ENCODE measurements around the gene VAMP5. TPM values are rescaled to one million over a fixed set of nuclear protein-coding genes. Genes with fewer than 3 reads are reported as not detected.

VAMP5 gene
- total and polyA plus RNA-seq, 9 of the 15 experiments (the other 6 are each of a cell fraction or from before 2014, with no cell fraction given), result 0.54 to 1.9 (median 1.5) TPM; not detected in 2

- WGBS (ENCODE audit: insufficient coverage, low coverage, missing lambda C conversion rate), result 91% methylated on average over 3 of the region's 3 CpGs
- no TSS peak for BruUV-seq (replicated peaks)
- H3K9ac ChIP-seq (ENCODE audit: insufficient read depth in 1 of 2, low read depth in 2 of 2, low read length in 2 of 2), result no peak overlapping the region
- peaks cover 3% of the 10 kb centered on the region for H3K9me1 ChIP-seq (ENCODE audit: control insufficient read depth, insufficient read depth, low read length)
- no peaks in the 10 kb centered on the region for H3K27me3 ChIP-seq (ENCODE audit: control insufficient read depth in 2 of 2, insufficient read depth in 2 of 2, low read length in 2 of 2)
- H3K27ac ChIP-seq (ENCODE audit: extremely low read depth, low read depth, low read length), result no peak overlapping the region
- H2AFZ ChIP-seq (ENCODE audit: low read depth, low read length), result no peak overlapping the region
- no peaks in the 10 kb centered on the region for H4K20me1 ChIP-seq (replicated peaks; ENCODE audit: control insufficient read depth, insufficient read depth, low read length)
- in situ Hi-C loops (cut with MboI) (loop anchor here (5.0 kb wide), 1 partner anchor 138 kb away; the partner anchor contains the start of gene SH2D6), intact Hi-C loops (cut with micrococcal nuclease) (loop anchor here (5.0 kb wide), 1 partner anchor 228 kb away; the partner anchor contains the start of gene TGOLN2)
- CTCF ChIA-PET (ENCODE audit: low intra/inter-chr PET ratio), result no interaction called here
- TF ChIP-seq ZNF551 (CRISPR knock-in tag; IDR thresholded peaks at IDR 0.05) (no peak), ZNF668 (CRISPR knock-in tag; IDR thresholded peaks at IDR 0.05) (no peak), HDAC2 (IDR thresholded peaks at IDR 0.05) (no peak), ZZZ3 (IDR thresholded peaks at IDR 0.05) (no peak), FUS (optimal IDR thresholded peaks at IDR 0.05; ENCODE audit: low read depth, low read length) (no peak), PYGO2 (tag; IDR thresholded peaks at IDR 0.05) (no peak), LEF1 (IDR thresholded peaks at IDR 0.05) (no peak)
- TF ChIP-seq, protein P1, sequence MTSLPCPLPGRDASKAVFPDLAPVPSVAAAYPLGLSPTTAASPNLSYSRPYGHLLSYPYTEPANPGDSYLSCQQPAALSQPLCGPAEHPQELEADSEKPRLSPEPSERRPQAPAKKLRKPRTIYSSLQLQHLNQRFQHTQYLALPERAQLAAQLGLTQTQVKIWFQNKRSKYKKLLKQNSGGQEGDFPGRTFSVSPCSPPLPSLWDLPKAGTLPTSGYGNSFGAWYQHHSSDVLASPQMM (CRISPR knock-in tag; IDR thresholded peaks at IDR 0.05), result no peak
- no peak for DNase-seq (ENCODE audit: extremely low read depth in 1 of 4, low spot score in 3 of 4)
- no peak overlapping the region for H3K4me3 ChIP-seq
- peaks cover 21% of the 10 kb centered on the region for H3K79me2 ChIP-seq (ENCODE audit: control insufficient read depth, insufficient read depth, low read length)
- H3K36me3 ChIP-seq (ENCODE audit: control insufficient read depth, insufficient read depth, low read length), result peaks cover 84% of the 10 kb centered on the region
- no peak overlapping the region for H3K4me2 ChIP-seq (ENCODE audit: insufficient read depth, low read length)
- peaks cover 8 to 12% of the 10 kb centered on the region in 2 experiments; a peak in 4 of 5 replicates for H3K4me1 ChIP-seq (replicated peaks in 1 of 2; ENCODE audit: control insufficient read depth in 2 of 2, insufficient read depth in 2 of 2, low read length in 2 of 2)
- FAIRE-seq, result no peak
- POLR2A ChIA-PET, result interaction anchor here (1.5 to 24.3 kb wide), 3 partner anchors 10 to 201 kb away, joined by 4 to 1576 read pairs (median 358); partner anchors contain the start of genes CAPG, ELMOD3, MAT2A and RETSAT
- no peak for ATAC-seq
- no peaks in the 10 kb centered on the region for H3K9me3 ChIP-seq (replicated peaks; ENCODE audit: control insufficient read depth, insufficient read depth, low read depth, low read length)
These were observed 29.1 kb upstream of the VAMP5 start for GRCh38 chr2:85554980-85555612.

Data from K562 (cell line).